Cortex of kidney (tissue), 1 donor: ENCODE measurements around the gene AVPR1B.

ENCODE experiments used
- DNase-seq: peaks from one replicate; lab custom pipeline; 2025; lab: John Stamatoyannopoulos, UW

The AVPR1B gene

GRCh38 chr1:206117151-206117948 is at the start of gene AVPR1B:
AVPR1B (minus strand) TSS chr1:206117388; CDS start chr1:206116890, 498 bp downstream.
- no peak for DNase-seq

- DNase-seq: no peak
Observed at GRCh38 chr1:206145771-206146290, 28.6 kb upstream of the AVPR1B start.

- no peak for DNase-seq
Observed at GRCh38 chr1:206144605-206145004, 27.4 kb upstream of the AVPR1B start.

- DNase-seq: no peak
Observed at GRCh38 chr1:206143537-206144172, 26.5 kb upstream of the AVPR1B start.

GRCh38 chr1:206142770-206143169 is 25.6 kb upstream of the AVPR1B start:
- no peak for DNase-seq

GRCh38 chr1:206142011-206142410 is 24.8 kb upstream of the AVPR1B start:
- DNase-seq: no peak

- DNase-seq: no peak
Observed at GRCh38 chr1:206136241-206136640, 19.1 kb upstream of the AVPR1B start.

- DNase-seq: no peak
Observed at GRCh38 chr1:206135248-206135647, 18.1 kb upstream of the AVPR1B start.

- no peak for DNase-seq
Observed at GRCh38 chr1:206133751-206134415, 16.7 kb upstream of the AVPR1B start.

GRCh38 chr1:206131037-206131436 is 13.8 kb upstream of the AVPR1B start:
- DNase-seq: no peak

GRCh38 chr1:206128196-206128595 is 11.0 kb upstream of the AVPR1B start:
- DNase-seq: no peak

GRCh38 chr1:206127336-206127735 is 10.1 kb upstream of the AVPR1B start:
- DNase-seq: no peak

GRCh38 chr1:206125346-206125745 is 8.2 kb upstream of the AVPR1B start:
- DNase-seq: no peak

GRCh38 chr1:206122686-206123085 is 5.5 kb upstream of the AVPR1B start:
- no peak for DNase-seq

- no peak for DNase-seq
Observed at GRCh38 chr1:206121269-206121668, 4.1 kb upstream of the AVPR1B start.

- no peak for DNase-seq
Observed at GRCh38 chr1:206120406-206120805, 3.2 kb upstream of the AVPR1B start.

- no peak for DNase-seq
Observed at GRCh38 chr1:206116873-206117150, 376 bp downstream of the AVPR1B start.

GRCh38 chr1:206116191-206116872 is 856 bp downstream of the AVPR1B start:
- DNase-seq: no peak

- no peak for DNase-seq
Observed at GRCh38 chr1:206115791-206116190, 1.4 kb downstream of the AVPR1B start.

GRCh38 chr1:206114692-206115640 is 2.2 kb downstream of the AVPR1B start:
- no peak for DNase-seq

- no peak for DNase-seq
Observed at GRCh38 chr1:206112600-206113301, 4.4 kb downstream of the AVPR1B start.
